ENCODE data around the gene MYOZ3. TPM values are rescaled to one million over a fixed set of nuclear protein-coding genes. Genes with fewer than 3 reads are reported as not detected.

The MYOZ3 gene
- total RNA-seq, 1 donor from 2014 or later: 0.40 TPM

DNA sequence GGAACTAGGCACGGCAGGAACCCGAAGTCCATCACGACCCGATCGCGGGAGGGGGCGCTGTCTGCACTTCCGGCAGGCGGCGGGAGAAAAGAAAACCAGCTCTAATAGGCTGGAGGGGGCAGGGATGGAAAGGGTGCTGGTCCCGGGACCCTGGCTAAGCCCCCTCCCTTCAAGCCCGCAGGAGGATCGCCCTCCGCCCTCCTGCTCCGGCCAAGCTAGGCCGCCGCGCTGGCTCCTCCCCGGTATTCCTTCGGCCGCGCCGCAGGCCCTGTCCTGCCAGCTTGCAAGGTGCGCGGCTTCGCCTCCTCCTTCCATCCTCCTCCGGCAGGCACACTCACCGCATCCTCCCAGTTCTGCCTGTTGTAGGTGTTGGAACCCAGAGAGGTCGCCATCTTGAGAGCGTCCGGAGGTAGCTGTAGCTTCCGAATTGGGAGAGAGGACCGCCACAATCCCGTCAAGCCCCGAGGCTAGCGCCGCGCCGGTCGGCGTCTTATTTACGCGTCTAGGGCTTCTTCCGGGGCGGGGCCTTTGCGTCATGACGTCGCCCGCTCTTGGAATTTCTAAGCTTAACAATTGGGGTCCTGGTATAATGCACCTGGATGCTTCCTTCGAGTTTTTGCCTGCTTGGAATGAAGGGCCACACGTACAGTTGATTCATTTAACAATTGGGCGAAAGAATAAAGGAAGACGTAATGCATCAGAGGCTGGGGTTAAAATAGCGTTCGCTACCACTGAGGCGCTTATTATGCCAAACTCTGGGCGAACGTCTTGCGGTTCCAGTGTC, 39.7 kb downstream of the MYOZ3 start, which contains the start of gene RBM22:
Gene RBM22 (minus strand): TSS at position 469 of the 784 bp plus-strand sequence. CDS start 77 bp downstream, at position 392.
- peak; percentile 90 to 92 for DNase-seq (ENCODE audit: low read depth in 2 of 2)

DNA sequence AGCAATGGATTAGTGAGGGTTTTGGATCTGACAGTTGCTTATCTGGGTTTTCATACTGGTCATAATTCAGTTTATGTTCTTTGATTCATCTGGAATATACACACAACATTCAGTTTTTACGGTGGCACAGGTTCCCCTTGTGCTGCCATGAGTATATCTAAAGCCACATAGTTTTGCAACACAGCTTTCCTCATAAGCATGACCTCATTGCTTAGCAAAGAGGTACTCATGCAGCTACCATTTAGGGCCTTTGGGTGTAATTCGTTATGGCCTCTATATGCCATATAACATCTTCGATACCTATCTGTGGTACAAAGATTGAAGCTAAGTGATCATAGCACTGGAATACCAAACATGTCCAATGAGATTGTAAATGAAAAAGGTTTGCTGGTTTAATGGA, 42.7 kb downstream of the MYOZ3 start:
- DNase-seq (ENCODE audit: low read depth in 2 of 2): no peak

DNA sequence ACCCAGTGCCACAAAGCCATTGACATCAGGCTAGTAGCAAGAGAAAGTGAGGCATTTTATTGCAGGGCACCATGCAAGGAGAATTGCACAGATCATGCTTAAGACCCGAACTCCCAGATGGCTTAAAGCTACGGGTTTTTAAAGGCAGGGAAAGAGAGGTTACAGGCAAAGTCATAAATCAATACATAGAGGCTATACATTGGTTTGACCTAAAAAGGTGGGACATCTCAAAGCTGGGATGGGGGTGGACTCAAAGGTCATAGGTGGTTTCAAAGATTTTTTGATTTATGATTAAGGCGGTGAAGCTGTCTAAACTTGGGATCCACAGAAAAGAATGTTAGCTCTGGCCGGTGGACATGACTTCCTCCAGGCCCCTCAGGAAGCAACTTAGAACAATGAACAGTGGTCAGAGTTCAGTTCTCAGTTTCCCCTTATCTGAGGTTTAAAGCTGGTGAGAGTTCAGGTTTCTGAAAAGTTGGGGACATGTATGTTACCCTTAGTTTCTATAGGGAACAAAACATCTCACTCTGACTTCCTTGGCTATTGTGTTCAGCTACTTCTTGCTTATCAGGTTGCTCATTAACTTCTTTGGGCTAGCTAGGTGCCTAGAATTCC, 45.8 kb downstream of the MYOZ3 start:
- DNase-seq (ENCODE audit: low read depth in 2 of 2): peak; percentile 41 to 57

DNA sequence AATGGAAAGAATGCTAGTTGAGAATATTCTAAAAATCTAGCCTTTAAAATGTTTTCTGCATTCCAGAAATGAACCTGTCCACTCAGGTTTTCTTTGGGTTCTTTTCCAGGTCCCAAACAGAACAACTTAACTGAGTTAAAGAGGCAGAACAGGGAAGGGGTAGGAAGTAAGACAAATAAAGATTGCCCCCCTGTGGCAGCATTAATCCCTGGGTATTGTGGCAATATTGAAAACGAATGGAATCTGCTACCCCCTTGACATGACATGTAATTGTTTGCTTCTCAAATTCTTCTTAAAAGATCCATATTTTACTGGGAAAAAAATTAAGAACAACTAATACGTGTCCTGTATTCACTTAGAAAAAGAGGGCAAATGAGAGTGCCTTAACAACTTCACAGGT, 49.1 kb downstream of the MYOZ3 start:
- DNase-seq (ENCODE audit: low read depth in 2 of 2): peak; percentile 4 to 37

DNA sequence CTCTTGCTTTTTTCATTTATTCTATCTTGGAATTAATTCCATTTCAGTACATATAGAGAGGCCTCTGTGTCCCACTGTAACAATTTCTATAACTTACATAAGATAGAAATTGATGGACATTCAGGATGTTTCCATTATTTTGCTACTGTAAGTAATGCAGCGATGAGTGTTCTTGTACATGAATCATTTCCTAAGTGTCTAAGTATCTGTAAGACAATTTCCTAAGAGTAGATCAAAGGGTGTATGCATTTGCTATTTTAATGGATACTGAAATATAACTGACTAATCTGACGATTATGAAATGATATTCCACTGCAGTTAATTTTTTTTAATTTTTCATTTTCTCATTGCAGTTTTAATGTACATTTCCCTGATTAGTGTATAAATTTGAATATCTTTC, 62.8 kb downstream of the MYOZ3 start:
- DNase-seq (ENCODE audit: low read depth in 2 of 2): peak in 1 of 2 donors; percentile 43

Other genes with a start within 250 kb of the MYOZ3 start
- gene CD74, start 248.3 kb upstream of the MYOZ3 start, total RNA-seq: 2.0 and 5.8 TPM in 2 replicates
- 2,426 and 2,980 TPM in 2 replicates for gene RPS14, start 211.5 kb upstream of the MYOZ3 start, total RNA-seq
- gene NDST1, start 153.1 kb upstream of the MYOZ3 start, total RNA-seq: 22.6 and 27.5 TPM in 2 replicates
- gene SYNPO, start 20.6 kb upstream of the MYOZ3 start, total RNA-seq: 7.4 and 10.7 TPM in 2 replicates
- gene RBM22, start 39.8 kb downstream of the MYOZ3 start, total RNA-seq: 13.1 and 17.1 TPM in 2 replicates
- gene DCTN4, start 97.8 kb downstream of the MYOZ3 start, total RNA-seq: 20.7 and 23.6 TPM in 2 replicates
- gene SMIM3, start 117.5 kb downstream of the MYOZ3 start, total RNA-seq: 3.3 and 4.8 TPM in 2 replicates
- not detected in 2 replicates for gene IRGM, start 185.3 kb downstream of the MYOZ3 start, total RNA-seq
- gene ZNF300, start 243.7 kb downstream of the MYOZ3 start, total RNA-seq: 4.6 and 4.8 TPM in 2 replicates